Esophagus muscularis mucosa (tissue), 4 donors: ENCODE measurements around the gene PYGO1. TPM values are rescaled to one million over a fixed set of nuclear protein-coding genes. Genes with fewer than 3 reads are reported as not detected.
A peak's percentile ranks its signal among the peaks of the same experiment; 100 is the strongest.

Source experiments
- DNase-seq: peaks from one replicate; pipeline ENCODE4 v3.0.0-alpha.2; 2017; ENCODE audit errors: extremely low spot score
- H3K27ac ChIP-seq, 4 donors: fragments of 200-600 bp; sonication (generic); replicated peaks in 1 of 4; 1 replicate in 3 of 4; 2 replicates in 1 of 4; pipeline ENCODE4 v1.5.1; 2016 to 2019; ENCODE audit warnings: mild to moderate bottlenecking in 1 of 4
- H3K27me3 ChIP-seq, 4 donors: fragments of 200-600 bp; sonication (generic); one replicate each; pipeline versions ENCODE4 v1.5.1 to v1.6.0; 2016 to 2019
- H3K36me3 ChIP-seq, 4 donors: fragments of 200-600 bp; sonication (generic); one replicate each; pipeline ENCODE4 v1.5.1; 2016 to 2019
- H3K4me1 ChIP-seq, 4 donors: fragments of 200-600 bp; sonication (generic); one replicate each; pipeline ENCODE4 v1.5.1; 2016 to 2019
- H3K4me3 ChIP-seq, 4 donors: fragments of 200-600 bp; sonication (generic); 1 replicate in 2 of 4; 2 replicates in 2 of 4; pipeline ENCODE4 v1.5.1; 2016 to 2019; ENCODE audit warnings: mild to moderate bottlenecking in 4 of 4, moderate library complexity in 1 of 4
- H3K9me3 ChIP-seq, 4 donors: fragments of 200-600 bp; sonication (generic); 1 replicate in 3 of 4; 2 replicates in 1 of 4; pipeline ENCODE4 v1.5.1; 2016 to 2019
- EP300 ChIP-seq: sonication (generic); formaldehyde crosslinking; IDR thresholded peaks from one replicate; pipeline ENCODE4 v1.6.1; 2017; ENCODE audit warnings: antibody characterized with exemption
- POLR2A ChIP-seq: fragments of 450-650 bp; IDR thresholded peaks from one replicate; pipeline ENCODE4 v1.6.1; 2017; ENCODE audit warnings: antibody characterized with exemption, moderate library complexity, mild to moderate bottlenecking, low read depth
- POLR2AphosphoS5 ChIP-seq, 2 donors: sonication (generic); formaldehyde crosslinking; IDR thresholded peaks; one replicate each; pipeline ENCODE4 v1.6.1; 2017; ENCODE audit warnings: antibody characterized with exemption in 2 of 2
- WGBS: methylation state at CpG from one replicate; pipeline ENCODE4 v1.1.5; 2018; 5-methylcytosine and 5-hydroxymethylcytosine counted together
- intact Hi-C: fragments of 100-400 bp; cut with DNase I; formaldehyde crosslinking; loops from one replicate; pipeline ENCODE4 v1.15.1; 2023
- total RNA-seq, 4 donors: library from RNA; depleted of rRNA; stranded (reverse); fragments of >200 nt; gene quantifications; one replicate each; pipeline versions ENCODE4 v1.1.0 to v1.2.1, GENCODE V29; 2016
- TF ChIP-seq, protein P1 (sequence below), 3 experiments: fragments of 200-600 bp in 2 of 3; fragments of 450-650 bp in 1 of 3; sonication (generic) in 2 of 3; IDR thresholded peaks; one replicate each; pipeline ENCODE4 v1.5.1; 2017 to 2019; ENCODE audit warnings: antibody characterized with exemption in 3 of 3, mild to moderate bottlenecking in 2 of 3, moderate library complexity in 1 of 3

The PYGO1 gene
- total RNA-seq, 4 donors from 2014 or later = 13.6 to 20.7 (median 16.7) TPM

- TF ChIP-seq, protein P1, sequence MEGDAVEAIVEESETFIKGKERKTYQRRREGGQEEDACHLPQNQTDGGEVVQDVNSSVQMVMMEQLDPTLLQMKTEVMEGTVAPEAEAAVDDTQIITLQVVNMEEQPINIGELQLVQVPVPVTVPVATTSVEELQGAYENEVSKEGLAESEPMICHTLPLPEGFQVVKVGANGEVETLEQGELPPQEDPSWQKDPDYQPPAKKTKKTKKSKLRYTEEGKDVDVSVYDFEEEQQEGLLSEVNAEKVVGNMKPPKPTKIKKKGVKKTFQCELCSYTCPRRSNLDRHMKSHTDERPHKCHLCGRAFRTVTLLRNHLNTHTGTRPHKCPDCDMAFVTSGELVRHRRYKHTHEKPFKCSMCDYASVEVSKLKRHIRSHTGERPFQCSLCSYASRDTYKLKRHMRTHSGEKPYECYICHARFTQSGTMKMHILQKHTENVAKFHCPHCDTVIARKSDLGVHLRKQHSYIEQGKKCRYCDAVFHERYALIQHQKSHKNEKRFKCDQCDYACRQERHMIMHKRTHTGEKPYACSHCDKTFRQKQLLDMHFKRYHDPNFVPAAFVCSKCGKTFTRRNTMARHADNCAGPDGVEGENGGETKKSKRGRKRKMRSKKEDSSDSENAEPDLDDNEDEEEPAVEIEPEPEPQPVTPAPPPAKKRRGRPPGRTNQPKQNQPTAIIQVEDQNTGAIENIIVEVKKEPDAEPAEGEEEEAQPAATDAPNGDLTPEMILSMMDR (IDR thresholded peaks at IDR 0.05) = no peak
- TF ChIP-seq EP300 = no peak
- TF ChIP-seq POLR2AphosphoS5 (IDR thresholded peaks at IDR 0.05) = no peak
- TF ChIP-seq POLR2A = no peak
- Histone ChIP-seq H3K9me3 (no peaks in the 10 kb centered on the region), H3K4me3 (no peak overlapping the region), H3K4me1 (peaks cover 7 to 27% (median 22%) of the 10 kb centered on the region in 4 donors), H3K27me3 (no peaks in the 10 kb centered on the region), H3K27ac (no peak overlapping the region), H3K36me3 (no peaks in the 10 kb centered on the region)
- WGBS = 77% methylated on average over 3 of the region's 3 CpGs
- DNase-seq = no peak
- intact Hi-C loops = no loop called here
Observed at GRCh38 chr15:55590788-55591187, 2.6 kb upstream of the PYGO1 start.

- intact Hi-C loops = loop anchor here (5.0 kb wide), 1 partner anchor 92 kb away; no protein-coding TSS in a partner anchor
- DNase-seq = no peak
- Histone ChIP-seq H3K9me3 (no peaks in the 10 kb centered on the region), H3K36me3 (no peaks in the 10 kb centered on the region), H3K27ac (peak overlapping the region in 1 of 4 donors; percentile 91), H3K27me3 (no peaks in the 10 kb centered on the region), H3K4me1 (peaks cover 7 to 37% (median 31%) of the 10 kb centered on the region in 4 donors), H3K4me3 (peak overlapping the region; percentile 75 to 78 (median 76))
- TF ChIP-seq POLR2A (no peak), EP300 (no peak), POLR2AphosphoS5 (IDR thresholded peaks at IDR 0.05) (no peak)
- TF ChIP-seq, protein P1 (IDR thresholded peaks at IDR 0.05) = no peak
- 71% methylated on average over 10 of the region's 10 CpGs for WGBS
Observed at GRCh38 chr15:55589287-55589686, 1.1 kb upstream of the PYGO1 start.

- no peak for DNase-seq
- Histone ChIP-seq H3K36me3 (no peaks in the 10 kb centered on the region), H3K27me3 (no peaks in the 10 kb centered on the region), H3K27ac (peak overlapping the region; percentile 90 to 93 (median 91)), H3K4me3 (peak overlapping the region; percentile 75 to 78 (median 76)), H3K4me1 (peaks cover 7 to 37% (median 31%) of the 10 kb centered on the region in 4 donors), H3K9me3 (no peaks in the 10 kb centered on the region)
- TF ChIP-seq EP300 (no peak), POLR2A (no peak), POLR2AphosphoS5 (IDR thresholded peaks at IDR 0.05) (no peak)
- TF ChIP-seq, protein P1 (IDR thresholded peaks at IDR 0.05) = no peak
- intact Hi-C loops = loop anchor here (5.0 kb wide), 1 partner anchor 91 kb away; no protein-coding TSS in a partner anchor
- WGBS = 4% methylated on average over 19 of the region's 19 CpGs
Observed at GRCh38 chr15:55588815-55589115, 620 bp upstream of the PYGO1 start.

GRCh38 chr15:55587321-55588069 is 650 bp downstream of the PYGO1 start:
- no peak for DNase-seq
- H3K9me3 ChIP-seq = no peaks in the 10 kb centered on the region
- H3K4me3 ChIP-seq = peak overlapping the region; percentile 75 to 78 (median 76)
- H3K27ac ChIP-seq = peak overlapping the region; percentile 90 to 93 (median 91)
- H3K36me3 ChIP-seq = no peaks in the 10 kb centered on the region
- 9% methylated on average over 26 of the region's 65 CpGs for WGBS
- intact Hi-C loops = loop anchor here (5.0 kb wide), 1 partner anchor 90 kb away; no protein-coding TSS in a partner anchor
- TF ChIP-seq POLR2AphosphoS5 (IDR thresholded peaks at IDR 0.05) (no peak), POLR2A (no peak), EP300 (no peak)
- TF ChIP-seq, protein P1 (IDR thresholded peaks at IDR 0.05) = no peak
- peaks cover 7 to 37% (median 31%) of the 10 kb centered on the region in 4 donors for H3K4me1 ChIP-seq
- no peaks in the 10 kb centered on the region for H3K27me3 ChIP-seq
